ENCODE results near the gene MAK.
"Not testable (repeated sequence)": the region's sequence is repeated elsewhere in the genome, so short reads cannot be mapped to it uniquely, and the experiment has no call there.

MAK gene

DNA sequence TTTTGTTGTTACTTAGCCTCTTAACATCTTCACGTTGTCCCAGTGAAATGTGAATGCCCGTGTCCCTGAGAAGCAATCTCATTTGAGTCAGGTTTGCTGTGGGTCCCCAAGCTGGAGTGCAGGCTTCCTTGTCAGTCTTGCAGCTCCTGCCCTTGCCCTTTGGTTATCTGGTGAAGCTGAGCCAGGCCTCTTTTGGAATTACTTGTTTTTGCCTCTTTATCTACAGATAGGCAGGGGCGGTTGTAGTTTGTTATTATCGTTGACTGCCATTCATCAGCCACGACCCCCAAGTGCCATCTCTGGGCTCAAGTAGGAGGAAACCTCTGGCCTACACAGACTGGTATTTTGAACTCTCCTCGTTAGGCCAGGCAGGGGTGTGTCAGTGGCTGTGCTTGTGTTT is 113.3 kb downstream of the MAK start:
- no peak for DNase-seq (ENCODE audit: low read depth)

DNA sequence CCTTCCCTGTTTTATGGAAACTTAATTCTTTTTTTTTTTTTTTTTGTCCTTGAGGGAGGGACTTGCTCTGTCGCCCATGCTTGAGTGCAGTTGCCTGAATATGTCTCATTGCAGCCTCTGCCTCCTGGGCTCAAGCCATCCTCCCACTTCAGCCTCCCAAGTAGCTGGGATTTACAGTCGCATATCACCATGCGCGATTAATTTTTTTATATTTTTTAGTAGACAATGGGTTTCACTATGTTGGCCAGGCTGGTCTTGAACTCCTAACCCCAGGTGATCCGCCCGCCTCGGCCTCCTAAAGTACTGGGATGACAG is 114.8 kb downstream of the MAK start:
- no peak for DNase-seq (ENCODE audit: low read depth)

DNA sequence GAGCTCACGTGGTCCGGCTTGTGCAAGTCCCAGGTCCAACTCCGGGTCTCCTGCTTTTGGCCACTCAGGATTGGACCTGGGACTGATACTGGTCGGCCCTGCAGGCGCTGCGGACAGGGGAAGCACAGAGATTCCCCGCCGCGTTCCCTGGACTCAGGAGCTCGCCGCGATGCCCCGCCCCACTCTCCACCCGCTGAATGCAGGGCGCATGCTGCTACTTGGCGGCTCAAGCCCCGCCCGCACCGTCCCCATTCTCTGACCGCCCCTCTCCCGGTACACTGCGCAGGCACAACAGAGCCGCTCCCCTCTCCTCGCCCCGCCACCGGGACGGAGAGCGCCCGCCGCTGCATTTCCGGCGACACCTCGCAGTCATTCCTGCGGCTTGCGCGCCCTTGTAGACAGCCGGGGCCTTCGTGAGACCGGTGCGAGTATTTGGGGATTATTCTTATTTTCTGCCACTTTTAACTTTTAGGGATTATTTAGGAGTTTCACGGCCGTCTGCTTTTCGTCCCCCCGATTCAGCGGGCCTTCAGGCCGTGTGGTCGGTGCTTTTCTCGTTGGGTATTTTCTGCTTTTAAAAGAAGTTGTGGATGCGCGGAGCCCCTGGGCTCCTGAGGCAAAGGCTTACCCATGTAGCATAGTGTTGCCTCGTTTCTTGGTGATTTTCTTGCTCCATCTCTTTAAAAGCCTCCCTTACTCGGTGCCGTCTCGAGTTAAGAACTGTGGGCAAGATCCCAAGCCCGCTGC is 115.3 kb downstream of the MAK start, which contains the start of gene TMEM14C:
TMEM14C (plus strand) TSS at position 251 of the 747 bp plus-strand sequence. CDS start 1,544 bp downstream, outside the sequence.
- peak; percentile 67 for DNase-seq (ENCODE audit: low read depth)

DNA sequence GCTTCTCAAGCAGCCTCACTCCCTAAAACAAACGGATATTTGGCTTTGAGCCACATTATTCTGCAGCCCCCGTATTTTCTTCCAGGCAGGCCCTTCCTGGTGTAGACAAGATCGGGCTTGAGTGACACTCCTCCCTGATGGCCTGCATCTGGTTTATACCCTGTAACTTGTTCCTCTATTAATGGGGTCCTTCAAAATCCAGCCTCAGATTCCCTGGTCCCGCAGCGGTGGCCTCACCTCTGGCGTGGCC is 115.8 kb downstream of the MAK start:
- no peak for DNase-seq (ENCODE audit: low read depth)

DNA sequence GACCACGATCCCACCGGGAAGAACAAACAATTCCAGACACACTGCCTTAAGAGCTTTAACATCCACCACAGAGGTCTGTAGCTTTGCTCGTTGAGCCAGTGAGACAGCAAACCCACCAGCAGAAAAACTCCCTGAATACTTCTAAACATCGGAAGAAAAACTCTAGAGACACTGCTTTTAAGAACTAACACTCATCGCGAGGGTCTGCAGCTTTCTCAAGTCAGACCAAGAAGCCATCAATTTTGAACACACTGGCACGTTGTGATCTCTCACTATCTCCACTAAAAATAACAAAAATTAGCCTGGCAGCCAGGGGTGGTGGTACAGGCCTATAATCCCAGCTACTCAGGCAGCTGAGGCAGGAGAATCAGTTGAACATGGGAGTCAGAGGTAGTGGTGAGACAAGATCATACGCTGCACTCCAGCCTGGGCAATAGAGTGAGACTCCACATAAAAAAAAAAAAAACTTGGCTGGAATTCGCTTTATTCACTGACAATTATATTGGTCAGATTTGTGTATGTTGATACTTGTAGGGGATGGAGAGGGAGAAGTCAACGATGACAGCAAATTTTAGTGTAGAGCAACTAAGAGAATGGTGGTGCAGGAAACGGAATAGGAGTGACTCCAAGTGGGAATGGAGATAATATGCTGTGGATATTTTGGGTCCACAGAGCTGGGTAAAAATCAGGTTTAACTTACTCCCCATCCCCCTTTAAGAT is 116.3 kb downstream of the MAK start:
- DNase-seq (ENCODE audit: low read depth), result no peak

DNA sequence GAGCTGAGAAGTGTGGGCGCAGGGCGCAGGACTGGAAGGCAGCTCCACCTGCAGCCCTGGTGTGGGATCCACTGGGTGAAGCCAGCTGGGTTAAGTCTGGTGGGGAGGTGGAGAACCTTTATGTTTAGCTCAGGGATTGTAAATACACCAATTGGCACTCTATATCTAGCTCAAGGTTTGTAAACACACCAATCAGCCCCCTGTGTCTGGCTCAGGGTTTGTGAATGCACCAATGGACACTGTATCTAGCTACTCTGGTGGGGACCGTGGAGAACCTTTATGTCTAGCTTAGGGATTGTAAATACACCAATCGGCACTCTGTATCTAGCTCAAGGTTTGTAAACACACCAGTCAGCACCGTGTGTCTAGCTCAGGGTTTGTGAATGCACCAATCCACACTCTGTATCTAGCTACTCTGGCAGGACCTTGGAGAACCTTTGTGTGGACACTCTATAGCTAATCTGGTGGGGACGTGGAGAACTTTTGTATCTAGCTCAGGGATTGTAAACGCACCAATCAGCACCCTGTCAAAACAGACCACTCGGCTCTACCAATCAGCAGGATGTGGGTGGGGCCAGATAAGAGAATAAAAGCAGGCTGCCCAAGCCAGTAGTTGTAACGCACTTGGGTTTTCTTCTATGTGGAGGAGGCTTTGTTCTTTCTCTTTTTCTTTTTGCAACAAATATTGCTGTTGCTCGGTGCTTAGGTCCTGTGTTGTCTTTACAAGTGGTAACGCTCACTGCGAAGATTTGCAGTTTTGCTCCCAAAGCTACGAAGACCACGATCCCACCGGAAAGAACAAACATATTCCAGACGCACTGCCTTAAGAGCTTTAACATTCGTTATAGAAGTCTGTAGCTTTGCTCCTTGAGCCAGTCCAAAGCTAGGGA is 117.1 kb downstream of the MAK start:
- not testable (repeated sequence) for DNase-seq (ENCODE audit: low read depth)

DNA sequence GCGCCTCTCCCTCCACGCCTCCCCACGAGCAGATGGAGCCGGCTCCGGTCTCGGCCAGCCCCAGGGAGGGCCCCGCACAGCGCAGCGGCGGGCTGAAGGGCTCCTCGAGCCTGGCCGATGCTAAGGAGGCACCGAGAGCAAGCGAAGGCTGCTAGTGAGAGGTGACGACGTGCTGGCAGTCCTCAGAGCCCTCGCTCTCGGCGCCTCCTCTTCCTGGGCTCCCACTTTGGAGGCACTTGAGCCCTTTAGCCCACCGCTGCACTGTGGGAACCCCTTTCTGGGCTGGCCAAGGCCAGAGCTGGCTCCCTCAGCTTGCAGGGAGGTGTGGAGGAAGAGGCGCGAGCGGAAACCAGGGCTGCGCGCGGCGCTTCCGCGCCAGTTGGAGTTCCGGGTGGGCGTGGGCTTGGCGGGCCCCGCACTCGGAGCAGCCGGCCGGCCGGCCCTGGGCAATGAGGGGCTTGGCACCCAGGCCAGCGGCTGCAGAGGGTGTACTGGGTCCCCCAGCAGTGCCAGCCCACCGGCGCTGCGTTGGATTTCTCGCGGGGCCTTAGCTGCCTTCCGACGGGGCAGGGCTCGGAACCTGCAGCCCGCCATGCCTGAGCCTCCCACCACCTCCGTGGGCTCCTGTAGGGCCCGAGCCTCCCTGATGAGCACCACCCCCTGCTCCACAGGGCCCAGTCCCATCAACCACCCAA is 117.9 kb downstream of the MAK start:
- DNase-seq (ENCODE audit: low read depth), result no peak

DNA sequence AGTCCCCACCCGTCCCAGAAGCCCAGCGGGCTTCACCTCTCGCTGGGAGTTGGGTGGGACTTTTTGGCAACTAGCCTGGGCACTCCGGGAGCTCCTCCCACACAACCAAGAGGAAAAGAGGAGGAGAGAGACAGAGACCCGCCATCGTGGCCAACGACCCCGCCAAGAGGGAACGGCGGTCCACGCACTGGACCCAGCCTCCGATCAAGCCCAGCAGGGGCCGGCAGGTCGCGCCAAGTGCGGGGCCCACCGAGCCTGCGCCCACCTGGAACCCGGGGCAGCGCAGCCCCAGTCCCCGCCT is 118.4 kb downstream of the MAK start:
- no peak for DNase-seq (ENCODE audit: low read depth)

DNA sequence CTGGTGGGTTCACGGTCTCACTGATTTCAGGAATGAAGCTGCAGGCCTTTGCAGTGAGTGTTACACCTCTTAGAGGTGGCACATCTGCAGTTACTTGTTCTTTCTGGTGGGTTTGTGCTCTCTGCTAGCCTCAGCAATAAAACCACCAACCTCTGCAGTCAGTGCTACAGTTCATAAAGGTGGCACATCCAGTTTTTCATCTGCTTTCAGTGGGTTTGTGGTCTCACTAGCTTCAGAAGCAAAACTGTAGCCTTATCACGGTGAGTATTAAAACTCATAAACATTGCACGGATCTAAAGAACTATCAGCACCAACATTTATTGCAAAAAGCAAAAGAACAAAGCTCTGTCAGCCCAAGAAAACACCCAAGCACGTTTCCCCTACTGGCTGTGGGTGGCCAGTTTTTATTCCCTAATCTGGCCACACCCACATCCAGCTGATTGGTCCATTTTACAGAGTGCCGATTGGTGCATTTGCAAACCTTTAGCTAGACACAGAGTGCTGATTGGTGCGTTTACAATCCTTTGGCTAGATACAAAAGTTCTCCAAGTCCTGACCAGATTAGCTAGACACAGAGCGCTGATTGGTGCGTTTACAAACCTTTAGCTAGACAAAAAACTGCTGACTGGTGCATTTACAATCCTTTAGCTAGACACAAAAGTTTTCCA is 118.9 kb downstream of the MAK start:
- DNase-seq (ENCODE audit: low read depth), result no peak

DNA sequence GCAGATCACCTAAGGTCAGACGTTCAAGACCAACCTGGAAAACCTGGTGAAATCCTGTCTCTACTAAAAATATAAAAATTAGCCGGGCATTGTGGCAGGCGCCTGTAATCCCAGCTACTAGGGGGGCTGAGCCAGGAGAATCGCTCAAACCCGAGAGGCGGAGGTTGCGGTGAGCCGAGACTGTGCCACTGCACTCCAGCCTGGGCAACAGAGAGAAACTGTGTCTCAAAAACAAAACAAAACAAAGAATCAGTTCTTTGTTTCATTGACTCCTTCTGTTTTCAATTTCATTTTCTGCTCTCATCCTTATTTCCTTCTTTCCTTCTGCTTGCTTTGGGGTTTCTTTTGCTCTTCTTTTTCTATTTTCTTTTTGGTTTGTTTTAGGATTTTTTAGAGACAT is 124.4 kb downstream of the MAK start:
- no peak for DNase-seq (ENCODE audit: low read depth)

Data from HS-27A (cell line).